Stimulated activated CD4-positive, alpha-beta T cell treated with anti-CD3 and anti-CD28 coated beads, Interleukin-4, amount 100 ng/mL, for 48 hours (primary cell): ENCODE data around the gene PLP2.
"Not testable (repeated sequence)": the region's sequence is repeated elsewhere in the genome, so short reads cannot be mapped to it uniquely, and the experiment has no call there.

ENCODE experiments used
- DNase-seq, 2 donors: peaks; one replicate each; pipeline ENCODE4 v3.0.0-alpha.2; 2020; ENCODE audit warnings: low read depth in 2 of 2

Gene PLP2

DNA sequence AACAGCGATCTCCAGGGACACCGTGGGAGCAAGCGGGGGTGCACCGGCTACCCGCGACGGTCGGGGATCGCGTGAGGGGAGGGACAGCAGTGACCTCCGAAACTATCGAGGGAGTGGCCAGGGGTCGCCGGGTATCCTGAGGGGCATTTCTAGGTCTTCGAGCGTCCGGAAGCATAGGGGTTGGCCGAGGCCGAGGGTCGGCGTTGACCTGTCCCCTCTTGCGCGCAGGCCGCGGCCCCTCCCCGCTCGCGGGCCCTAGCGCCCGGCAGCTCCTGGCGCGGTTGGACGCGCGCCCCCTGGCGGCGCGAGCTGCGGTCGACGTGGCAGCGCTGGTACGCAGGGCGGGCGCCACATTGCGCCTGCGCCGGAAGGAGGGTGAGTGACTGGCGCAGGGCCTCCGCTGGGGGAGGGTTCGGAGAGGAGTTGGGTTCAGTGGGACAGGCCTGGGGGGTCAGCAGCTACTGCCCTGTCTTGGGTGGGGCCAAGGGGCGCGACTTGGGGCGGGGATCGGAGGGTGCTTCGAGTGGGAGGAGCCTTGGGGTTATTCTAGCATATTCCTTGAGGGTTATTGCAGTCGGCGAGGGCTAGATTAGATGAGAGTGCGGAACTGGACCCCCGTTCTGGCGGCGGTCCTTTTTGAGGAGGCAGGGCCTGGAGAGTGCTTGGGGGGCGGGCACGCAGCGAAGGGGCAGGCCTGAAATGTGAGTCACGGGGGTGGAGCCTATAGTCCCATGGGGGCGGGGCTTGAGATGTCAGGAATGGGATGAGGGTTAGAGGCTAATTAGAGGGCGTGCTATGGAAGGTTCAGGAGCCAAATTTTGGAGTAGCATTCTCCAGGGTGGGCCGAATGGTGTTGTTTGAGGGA, 7.9 kb upstream of the PLP2 start:
- DNase-seq, result peak; percentile 60 to 66

GRCh38 chrX:49164589-49165360, 6.9 kb upstream of the PLP2 start:
- no peak for DNase-seq

DNA sequence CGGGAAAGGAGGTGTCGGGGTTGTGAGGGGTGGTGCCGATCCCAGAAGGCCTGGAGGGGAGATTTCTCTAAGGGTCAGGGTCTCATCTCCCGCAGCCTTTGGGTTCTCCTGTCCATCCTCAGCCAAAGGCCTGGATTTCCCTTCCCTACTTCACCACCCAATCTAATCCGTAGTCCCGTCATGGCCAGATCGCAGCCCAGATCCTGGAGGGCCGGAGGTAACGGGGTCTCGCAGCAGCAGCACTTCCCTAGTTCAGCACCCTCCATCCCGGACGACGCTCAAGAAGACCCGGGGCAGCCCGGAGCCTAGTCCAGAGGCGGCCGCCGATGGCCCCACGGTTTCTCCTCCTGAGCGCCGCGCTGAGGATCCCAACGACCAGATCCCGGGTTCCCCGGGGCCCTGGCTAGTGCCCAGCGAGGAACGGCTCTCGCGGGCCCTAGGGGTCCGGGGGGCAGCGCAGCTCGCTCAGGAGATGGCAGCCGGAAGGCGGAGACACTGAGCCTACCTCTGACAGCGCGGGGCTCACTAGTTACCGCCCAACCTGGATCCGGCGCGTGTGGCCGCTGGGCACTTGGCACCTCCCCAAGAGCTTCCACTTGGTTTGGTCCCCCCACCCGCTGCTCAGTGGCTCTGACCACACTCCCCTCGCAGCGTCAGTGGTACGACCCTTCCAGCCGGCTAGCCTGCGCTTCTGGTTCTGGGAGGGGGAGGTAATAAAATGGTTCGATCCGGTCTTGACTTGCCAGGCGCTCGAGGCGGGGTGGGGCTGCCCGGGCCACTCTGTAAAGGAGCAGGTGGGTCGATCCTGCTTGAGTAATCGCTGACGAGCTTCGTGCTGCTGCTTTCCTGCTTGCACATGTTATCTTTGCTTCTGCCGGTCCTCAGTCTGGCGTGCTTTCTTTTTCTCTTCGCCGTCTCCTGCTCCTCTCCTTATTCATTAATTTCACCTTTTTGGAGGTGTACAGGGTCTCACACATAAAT, 5.5 kb upstream of the PLP2 start:
- DNase-seq, result peak; percentile 49 to 70

DNA sequence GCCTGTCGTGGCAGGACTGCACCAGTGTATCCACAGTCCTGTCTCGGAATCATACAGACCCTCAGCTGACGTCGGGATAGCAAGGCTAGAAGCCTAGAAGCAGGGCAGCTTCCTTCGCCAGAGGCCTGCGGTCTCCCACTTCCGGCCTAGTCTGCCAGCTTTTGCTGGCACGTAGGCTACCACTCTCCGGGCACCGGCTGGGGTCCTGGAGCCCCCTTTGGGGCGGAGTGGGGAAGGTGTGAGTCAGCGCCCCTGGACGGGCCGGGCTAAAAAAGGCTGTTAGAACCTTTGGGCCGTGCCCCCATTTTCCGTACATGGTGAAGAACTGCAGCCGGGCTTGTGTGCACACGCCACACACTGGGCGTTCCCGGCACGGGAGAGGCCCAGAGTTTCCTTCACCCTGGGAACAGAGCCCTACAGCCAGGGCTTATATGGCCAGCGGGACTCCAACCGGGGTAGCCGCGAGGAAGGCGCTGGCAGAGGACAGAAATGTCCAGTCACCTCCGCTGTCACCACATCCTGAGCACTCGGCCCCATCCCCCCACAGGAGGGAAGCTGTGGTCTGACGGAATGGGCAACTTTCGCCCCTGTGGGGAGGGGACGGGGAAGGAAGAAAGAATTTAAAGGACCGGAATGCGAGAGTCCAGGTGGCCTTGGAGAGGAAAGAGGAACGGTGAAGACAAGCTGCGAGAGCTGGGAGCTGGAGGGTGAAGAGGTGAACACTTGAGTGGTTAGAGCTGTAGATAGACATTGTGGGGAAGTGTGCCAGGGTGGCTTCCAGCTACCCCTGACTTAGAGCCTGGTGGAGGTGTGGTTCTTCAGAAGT, 4.6 kb upstream of the PLP2 start:
- peak in 1 of 2 donors; percentile 56 for DNase-seq

- DNase-seq, result no peak
Observed at GRCh38 chrX:49167740-49168108, 4.0 kb upstream of the PLP2 start.

DNA sequence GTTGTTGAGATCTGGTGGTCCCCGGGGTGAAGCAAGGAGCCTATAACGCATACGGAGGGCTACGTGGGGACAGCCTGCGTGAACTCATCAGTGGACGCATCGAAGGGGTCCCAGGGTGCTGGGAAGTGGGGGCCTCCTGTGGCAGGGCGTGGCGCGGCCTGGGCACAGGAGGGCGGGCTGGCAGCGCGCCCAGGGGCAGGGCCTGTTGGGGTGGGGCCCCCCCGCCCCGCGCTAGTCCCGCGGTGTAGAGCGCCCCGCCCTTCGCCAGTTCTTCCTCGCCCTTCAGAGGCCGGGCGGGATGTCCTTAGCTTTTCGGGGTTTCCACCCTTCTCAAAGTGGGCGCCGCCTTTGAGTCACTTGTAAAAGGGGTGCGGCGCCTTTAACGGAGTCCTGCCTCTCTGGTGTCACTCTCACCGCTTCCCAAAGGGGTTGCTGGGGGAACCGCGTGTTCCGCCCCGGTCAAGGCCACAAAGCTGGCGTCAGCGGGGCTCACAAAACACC, 632 bp downstream of the PLP2 start:
- peak; percentile 54 to 61 for DNase-seq

DNA sequence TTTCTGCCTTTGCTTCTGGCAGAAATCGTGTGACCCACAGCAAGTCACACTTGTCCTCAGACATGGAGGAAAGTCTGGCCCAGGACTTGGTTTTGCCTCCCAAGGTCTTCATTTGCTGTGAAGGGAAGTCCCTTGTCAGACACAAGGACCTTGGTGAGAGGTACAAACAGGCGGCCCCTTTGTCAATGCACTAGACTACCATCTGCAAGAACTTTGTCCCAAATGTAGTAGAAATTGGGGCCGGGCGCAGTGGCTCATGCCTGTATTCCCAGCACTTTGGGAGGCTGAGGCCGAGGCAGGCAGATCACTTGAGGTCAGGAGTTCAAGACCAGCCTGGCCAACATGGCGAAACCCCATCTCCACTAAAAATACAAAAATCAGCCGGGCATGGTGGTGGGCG, 1.8 kb downstream of the PLP2 start:
- DNase-seq, result not testable (repeated sequence)

DNA sequence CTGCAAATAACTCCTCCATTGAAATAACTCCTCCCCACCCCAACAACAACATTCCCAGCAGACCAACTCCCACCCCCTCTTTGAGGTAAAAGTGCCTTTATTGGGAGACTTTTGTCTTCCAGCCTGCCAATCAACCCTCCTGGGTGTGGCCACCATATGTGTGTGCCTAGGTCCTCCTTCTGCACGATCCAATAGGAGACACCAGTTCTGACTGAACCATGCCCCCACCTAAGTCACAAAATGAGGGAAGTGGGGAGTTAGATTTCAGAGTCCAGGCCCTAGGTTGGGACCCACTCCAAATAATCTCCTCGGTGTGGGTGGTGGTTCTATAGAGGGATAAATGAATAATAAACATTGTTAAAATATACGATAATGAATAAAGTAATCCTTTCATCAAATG, 3.0 kb downstream of the PLP2 start:
- no peak for DNase-seq

DNA sequence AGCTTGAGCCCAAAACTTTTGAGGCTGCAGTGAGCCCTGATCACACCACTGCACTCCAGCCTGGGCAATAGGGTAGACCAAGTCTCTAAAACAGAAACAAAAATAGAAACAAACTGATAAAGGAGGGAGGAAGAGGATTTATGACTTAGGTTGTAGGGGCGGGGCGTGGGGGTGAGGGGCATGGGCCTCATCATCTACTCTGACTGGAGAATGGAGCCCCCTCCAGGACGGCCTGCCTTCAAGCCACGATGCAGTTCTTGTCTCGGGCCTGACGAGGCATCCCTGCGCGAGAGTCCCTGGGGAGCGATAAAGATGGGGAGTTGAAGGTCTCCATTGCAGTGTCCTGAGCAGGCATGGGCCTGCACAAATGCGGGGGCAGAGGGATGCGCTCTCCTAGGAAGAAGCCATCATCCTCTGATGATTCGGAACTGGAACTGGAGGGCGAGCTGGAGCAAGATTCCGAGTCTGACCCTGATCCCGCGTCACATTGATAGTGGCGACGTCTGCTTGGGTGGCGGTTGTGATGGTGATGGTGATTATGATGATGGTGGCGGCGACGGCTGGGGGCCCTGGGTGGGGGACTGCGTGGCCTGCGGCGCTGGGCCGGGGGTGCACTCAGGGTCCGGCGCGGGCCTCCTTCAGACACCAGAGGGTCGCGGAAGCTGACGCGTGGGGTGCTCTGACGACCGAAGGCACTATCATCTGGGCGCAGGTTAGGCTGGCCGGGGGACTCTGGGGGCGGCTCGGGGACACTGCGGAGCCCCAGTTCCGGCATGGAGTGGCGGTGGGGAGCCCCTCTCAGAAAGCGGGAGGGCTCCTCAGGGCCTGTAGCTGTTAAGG, 4.0 kb downstream of the PLP2 start:
- DNase-seq, result no peak

DNA sequence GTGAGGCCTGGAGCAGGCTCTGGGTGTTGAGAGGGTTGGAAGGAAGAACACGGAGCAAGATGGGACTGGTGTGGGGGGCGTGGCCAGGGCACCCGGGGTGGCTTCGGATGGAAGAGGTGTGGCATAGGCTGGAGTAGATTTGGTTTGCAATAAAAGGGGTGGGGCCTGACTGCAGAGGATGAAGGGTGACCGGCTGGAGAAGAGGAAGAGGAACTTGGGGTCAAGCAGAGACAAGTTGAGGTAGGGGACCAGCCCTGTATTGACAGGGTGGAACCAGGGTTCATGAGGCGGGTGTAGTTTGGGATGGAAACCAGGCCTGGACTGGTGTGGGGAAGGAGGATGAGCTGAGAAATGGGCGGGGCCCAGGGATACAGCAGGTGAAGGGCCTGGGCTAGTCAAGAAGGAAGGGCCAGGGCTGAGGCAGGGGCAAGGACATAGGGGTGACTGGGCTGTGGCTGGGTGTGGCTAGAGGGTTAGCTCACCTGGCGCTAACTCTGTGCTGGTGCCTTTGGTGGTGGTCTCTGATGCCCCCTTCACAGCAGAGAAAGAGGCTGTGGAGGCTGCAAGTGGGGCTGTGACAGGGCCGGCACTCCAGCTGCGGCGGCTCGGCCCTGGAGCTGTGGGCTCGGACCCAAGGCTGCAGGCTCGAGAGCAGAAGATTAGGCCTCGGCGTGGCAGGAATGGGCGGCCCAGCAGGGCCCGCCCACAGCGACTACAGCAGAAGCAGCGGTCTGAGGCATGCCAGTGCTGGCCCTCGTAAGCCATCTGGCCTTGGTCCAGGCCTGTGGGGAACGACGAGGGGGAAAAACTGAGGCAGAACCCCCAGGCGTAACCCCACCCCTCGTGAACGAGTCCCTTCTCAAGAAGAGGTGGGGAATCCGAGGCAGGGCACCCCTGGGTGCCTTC, 5.0 kb downstream of the PLP2 start:
- DNase-seq, result no peak

DNA sequence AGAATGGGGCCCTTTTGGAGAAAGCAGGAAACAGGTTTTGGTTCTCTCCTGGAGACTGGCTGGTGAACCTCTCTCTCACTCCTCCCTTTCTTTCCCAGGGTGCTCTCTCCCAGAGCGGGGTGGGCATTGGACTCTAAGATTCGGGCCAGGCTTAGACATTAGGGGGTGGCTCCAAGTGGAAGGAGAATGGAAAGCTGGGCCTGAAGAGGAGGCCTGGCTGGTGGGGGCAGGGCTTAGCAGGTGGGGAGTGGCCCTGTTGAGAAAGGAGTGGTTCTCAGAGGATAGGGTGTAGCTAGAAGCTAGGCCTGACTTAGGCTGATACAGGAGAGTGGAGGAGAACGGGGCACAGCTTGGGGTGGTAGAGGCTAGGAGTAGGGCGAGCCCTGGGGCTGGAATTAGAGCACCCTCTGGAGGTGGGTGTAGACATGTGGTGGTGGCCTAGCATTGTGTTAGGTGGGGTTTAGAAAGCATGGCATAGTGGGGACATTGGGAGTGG, 5.7 kb downstream of the PLP2 start:
- DNase-seq, result no peak

- DNase-seq, result no peak
Observed at GRCh38 chrX:49177873-49178480, 6.3 kb downstream of the PLP2 start.

GRCh38 chrX:49178537-49178936, 6.8 kb downstream of the PLP2 start:
- no peak for DNase-seq

GRCh38 chrX:49179358-49179757, 7.7 kb downstream of the PLP2 start:
- DNase-seq, result no peak

DNA sequence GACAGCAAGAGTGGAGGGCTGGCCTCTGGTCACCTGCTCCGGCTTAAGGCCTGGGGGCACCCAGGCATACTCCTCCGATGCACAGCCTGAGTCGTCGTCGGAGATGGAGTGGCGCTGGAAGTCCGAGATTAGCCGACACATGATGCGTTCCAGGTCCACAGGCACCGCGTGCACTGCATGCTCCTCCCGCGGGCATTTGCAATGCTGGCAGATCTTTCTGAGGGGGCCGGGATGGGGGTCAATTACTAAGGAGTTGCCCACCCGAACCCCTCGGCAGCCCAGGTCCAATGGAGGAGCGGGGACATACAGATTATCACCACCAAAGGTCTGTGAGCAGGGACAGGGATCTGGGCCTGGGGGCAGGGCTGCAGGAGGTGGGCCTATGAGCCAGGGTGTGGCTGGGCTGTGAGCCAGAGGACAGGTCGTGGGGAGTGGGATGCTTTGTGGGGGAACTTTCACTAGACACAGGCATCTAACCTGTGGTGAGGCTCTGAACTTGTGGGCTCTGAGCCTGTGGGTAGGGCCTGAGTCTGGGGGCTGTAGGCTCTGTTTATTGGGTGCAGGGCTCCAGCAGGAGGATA, 12.1 kb downstream of the PLP2 start:
- no peak for DNase-seq

DNA sequence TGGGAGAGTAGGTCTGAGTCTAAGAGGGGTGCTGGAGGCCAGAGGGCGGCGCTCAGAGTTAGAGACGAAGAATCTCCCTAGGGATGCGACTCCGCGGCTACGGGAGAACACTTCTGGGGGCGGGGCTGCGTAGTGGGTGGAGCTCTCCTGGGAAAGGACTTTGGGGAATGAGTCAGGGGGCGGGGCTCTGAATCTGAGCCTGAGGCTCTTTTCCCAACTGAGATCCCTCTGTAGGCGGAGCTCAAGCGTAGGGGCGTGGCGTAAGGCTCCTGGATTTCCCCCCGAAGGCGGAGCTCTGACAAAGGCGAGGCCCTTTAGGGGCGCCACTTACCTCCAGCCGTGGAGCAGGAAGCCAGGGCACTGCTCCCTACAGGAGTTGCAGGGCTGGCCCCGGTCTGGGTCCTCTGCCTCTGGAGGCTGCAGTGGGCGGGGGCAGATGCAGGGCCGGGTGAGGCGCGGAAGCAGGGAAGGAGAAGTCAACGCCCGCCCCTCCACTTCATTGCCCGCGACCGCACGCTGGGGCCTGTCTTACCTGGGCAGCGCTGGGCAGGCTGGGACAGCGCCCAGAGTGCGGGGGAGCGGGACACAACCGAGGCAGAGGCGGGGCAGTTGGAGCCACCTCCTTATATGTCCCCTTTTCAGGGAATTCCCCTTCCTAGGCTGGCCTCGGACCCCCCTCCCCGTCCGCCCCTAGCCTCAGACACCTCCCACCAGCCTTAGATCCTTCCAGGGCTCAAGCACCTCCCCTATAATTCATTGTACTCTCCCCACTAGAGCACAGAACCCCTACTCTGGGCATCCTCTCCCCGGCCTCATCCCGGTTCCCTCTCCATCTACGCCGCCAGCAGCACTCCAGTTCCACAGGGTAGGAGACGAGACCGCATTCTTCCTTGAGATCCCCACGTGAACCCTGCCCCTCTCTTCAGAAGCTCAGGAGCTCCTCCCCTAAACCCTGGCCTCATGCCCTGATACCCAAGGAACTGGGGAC, 12.9 kb downstream of the PLP2 start:
- no peak for DNase-seq
